ENCODE measurements around the gene HDAC4.

Gene HDAC4

GRCh38 chr2:239381709-239382134, 19.1 kb downstream of the HDAC4 start:
- TF ChIP-seq RAD21 (IDR thresholded peaks at IDR 0.05; ENCODE audit: low read depth) (no peak), YY1 (IDR thresholded peaks at IDR 0.05; ENCODE audit: low read depth) (no peak), CREB1 (IDR thresholded peaks at IDR 0.05; ENCODE audit: low read depth) (no peak), TCF12 (IDR thresholded peaks at IDR 0.05; ENCODE audit: low read depth) (no peak), REST (IDR thresholded peaks at IDR 0.05; ENCODE audit: low read depth) (no peak), EGR1 (IDR thresholded peaks at IDR 0.05) (no peak), TEAD4 (IDR thresholded peaks at IDR 0.05) (no peak), FOXM1 (IDR thresholded peaks at IDR 0.05; ENCODE audit: borderline replicate concordance, low read depth) (no peak), MAX (IDR thresholded peaks at IDR 0.05) (no peak), TAF1 (IDR thresholded peaks at IDR 0.05; ENCODE audit: low read depth) (no peak), NFIC (IDR thresholded peaks at IDR 0.05) (no peak), USF1 (IDR thresholded peaks at IDR 0.05) (no peak), CEBPB (IDR thresholded peaks at IDR 0.05) (no peak), EP300 (IDR thresholded peaks at IDR 0.05; ENCODE audit: borderline replicate concordance) (no peak), ZBTB7A (IDR thresholded peaks at IDR 0.05; ENCODE audit: low read depth) (no peak)

GRCh38 chr2:239380831-239381708, 19.8 kb downstream of the HDAC4 start:
- TF ChIP-seq ZBTB7A (IDR thresholded peaks at IDR 0.05; ENCODE audit: low read depth) (no peak), TAF1 (IDR thresholded peaks at IDR 0.05; ENCODE audit: low read depth) (no peak), RAD21 (IDR thresholded peaks at IDR 0.05; ENCODE audit: low read depth) (no peak), CEBPB (IDR thresholded peaks at IDR 0.05) (no peak), YY1 (IDR thresholded peaks at IDR 0.05; ENCODE audit: low read depth) (no peak), TEAD4 (IDR thresholded peaks at IDR 0.05) (no peak), EP300 (IDR thresholded peaks at IDR 0.05; ENCODE audit: borderline replicate concordance) (no peak), USF1 (IDR thresholded peaks at IDR 0.05) (no peak), NFIC (IDR thresholded peaks at IDR 0.05) (no peak)

GRCh38 chr2:239379641-239380170, 21.1 kb downstream of the HDAC4 start:
- TF ChIP-seq REST (IDR thresholded peaks at IDR 0.05; ENCODE audit: low read depth) (no peak), FOXM1 (IDR thresholded peaks at IDR 0.05; ENCODE audit: borderline replicate concordance, low read depth) (no peak), RAD21 (IDR thresholded peaks at IDR 0.05; ENCODE audit: low read depth) (peak; percentile 27; the same call in 1 of the 2 replicates), CREB1 (IDR thresholded peaks at IDR 0.05; ENCODE audit: low read depth) (no peak), ZBTB7A (IDR thresholded peaks at IDR 0.05; ENCODE audit: low read depth) (no peak), EGR1 (IDR thresholded peaks at IDR 0.05) (no peak)

- TF ChIP-seq YY1 (IDR thresholded peaks at IDR 0.05; ENCODE audit: low read depth) (no peak), TCF12 (IDR thresholded peaks at IDR 0.05; ENCODE audit: low read depth) (no peak), EP300 (IDR thresholded peaks at IDR 0.05; ENCODE audit: borderline replicate concordance) (no peak), CREB1 (IDR thresholded peaks at IDR 0.05; ENCODE audit: low read depth) (no peak), MAX (IDR thresholded peaks at IDR 0.05) (no peak)
Observed at GRCh38 chr2:239378918-239379640, 21.7 kb downstream of the HDAC4 start.

Data from Ishikawa (cell line).